ENCODE measurements around the gene RAET1E. TPM values are rescaled to one million over a fixed set of nuclear protein-coding genes. Genes with fewer than 3 reads are reported as not detected.

Gene RAET1E
- total and polyA plus RNA-seq, 8 donors, result 0.20 to 0.69 (median 0.50) TPM

DNA sequence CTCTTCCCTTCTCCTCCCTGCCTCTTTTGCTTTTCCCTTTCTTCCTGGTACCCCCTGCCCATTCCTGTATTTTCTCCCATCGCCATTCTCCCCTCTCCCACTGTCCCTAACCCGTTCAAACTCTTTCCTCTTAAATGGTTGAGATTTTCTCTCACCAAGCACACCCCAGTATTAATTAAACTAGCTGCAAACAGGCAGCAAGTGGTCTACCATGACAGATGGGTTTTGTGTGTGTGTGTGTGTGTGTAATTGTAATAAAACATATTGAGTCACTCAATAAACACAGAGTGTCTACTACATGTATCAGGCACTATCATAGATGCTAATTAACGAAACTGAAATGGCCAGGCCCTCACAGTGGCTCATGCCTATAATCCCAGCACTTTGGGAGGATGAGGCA, 6.7 kb downstream of the RAET1E start:
- peaks cover 12 to 18% of the 10 kb centered on the region in 2 donors for H3K4me1 ChIP-seq
- H3K36me3 ChIP-seq, result no peaks in the 10 kb centered on the region
- intact Hi-C loops (cut with DNase I), result no loop called here
- no peak for TF ChIP-seq CTCF (IDR thresholded peaks at IDR 0.05)
- H3K9me3 ChIP-seq, result no peaks in the 10 kb centered on the region
- DNase-seq (no peak), ATAC-seq (no peak)
- no peak overlapping the region for H3K27ac ChIP-seq
- H3K4me3 ChIP-seq, result no peak overlapping the region
- no peaks in the 10 kb centered on the region for H3K27me3 ChIP-seq

GRCh38 chr6:149890629-149891045, 7.3 kb downstream of the RAET1E start:
- Histone ChIP-seq H3K36me3 (no peaks in the 10 kb centered on the region), H3K4me3 (no peak overlapping the region), H3K9me3 (no peaks in the 10 kb centered on the region), H3K4me1 (peaks cover 9 to 12% of the 10 kb centered on the region in 2 donors), H3K27me3 (no peaks in the 10 kb centered on the region), H3K27ac (no peak overlapping the region)
- peak; percentile 37 for ATAC-seq
- no peak for DNase-seq
- no peak for TF ChIP-seq CTCF (IDR thresholded peaks at IDR 0.05)
- intact Hi-C loops (cut with DNase I), result no loop called here

GRCh38 chr6:149889326-149889725, 8.6 kb downstream of the RAET1E start:
- Histone ChIP-seq H3K36me3 (no peaks in the 10 kb centered on the region), H3K27me3 (no peaks in the 10 kb centered on the region), H3K4me3 (no peak overlapping the region), H3K4me1 (no peaks in the 10 kb centered on the region), H3K9me3 (no peaks in the 10 kb centered on the region), H3K27ac (no peak overlapping the region)
- ATAC-seq (no peak), DNase-seq (no peak)
- TF ChIP-seq CTCF (IDR thresholded peaks at IDR 0.05), result no peak
- intact Hi-C loops (cut with DNase I), result no loop called here

- H3K27me3 ChIP-seq, result no peaks in the 10 kb centered on the region
- no peak for TF ChIP-seq CTCF (IDR thresholded peaks at IDR 0.05)
- H3K36me3 ChIP-seq, result no peaks in the 10 kb centered on the region
- H3K9me3 ChIP-seq, result no peaks in the 10 kb centered on the region
- intact Hi-C loops (cut with DNase I), result no loop called here
- H3K4me3 ChIP-seq, result no peak overlapping the region
- no peak for DNase-seq
- peaks cover 0 to 4% of the 10 kb centered on the region in 2 donors for H3K4me1 ChIP-seq
- no peak for ATAC-seq
- H3K27ac ChIP-seq, result no peak overlapping the region
These were observed 9.3 kb downstream of the RAET1E start for GRCh38 chr6:149888659-149889058.

DNA sequence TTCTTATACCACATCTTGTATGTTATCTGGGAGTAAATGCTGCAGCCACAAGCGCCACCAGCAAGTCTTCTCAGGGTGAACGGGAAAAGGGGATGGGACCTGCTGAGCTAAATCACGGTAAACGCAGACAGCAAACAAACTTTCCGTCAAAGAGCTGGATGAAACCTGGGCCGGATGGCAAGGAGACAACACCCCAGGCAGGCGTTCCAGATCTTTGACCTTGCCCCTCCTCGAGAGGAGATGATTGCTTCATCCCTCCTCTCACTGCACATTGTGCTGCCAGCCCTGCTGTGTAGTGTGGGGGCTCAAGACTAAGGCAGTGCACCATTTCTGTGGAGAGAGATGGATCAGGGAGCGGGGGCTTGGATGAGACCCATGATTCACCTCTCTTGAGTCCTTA, 9.8 kb downstream of the RAET1E start:
- Histone ChIP-seq H3K4me1 (peaks cover 0 to 4% of the 10 kb centered on the region in 2 donors), H3K4me3 (no peak overlapping the region), H3K36me3 (no peaks in the 10 kb centered on the region), H3K27ac (no peak overlapping the region), H3K27me3 (no peaks in the 10 kb centered on the region), H3K9me3 (no peaks in the 10 kb centered on the region)
- intact Hi-C loops (cut with DNase I), result no loop called here
- no peak for TF ChIP-seq CTCF (IDR thresholded peaks at IDR 0.05)
- DNase-seq, result no peak
- peak; percentile 18 for ATAC-seq

Data from left lung (tissue), 10 donors.